ENCODE results near the gene WSCD1. TPM values are rescaled to one million over a fixed set of nuclear protein-coding genes. Genes with fewer than 3 reads are reported as not detected.

WSCD1 gene
- polyA plus RNA-seq, 3 donors: not detected

GRCh38 chr17:6097005-6097279 is 26.8 kb downstream of the WSCD1 start:
- H3K27me3 Mint-ChIP-seq (ENCODE audit: low read depth in 3 of 3): peaks cover 2 to 5% (median 4%) of the 10 kb centered on the region in 3 donors
- intact Hi-C loops (cut with micrococcal nuclease): no loop called here
- no peak overlapping the region for H3K4me3 Mint-ChIP-seq
- Histone ChIP-seq H3K4me3 (replicated peaks in 1 of 3; ENCODE audit: low read depth in 2 of 3, low read length in 3 of 3) (no peak overlapping the region), H2AFZ (ENCODE audit: insufficient read depth, low read depth, low read length, poor library complexity, severe bottlenecking) (no peak overlapping the region), H3K27ac (ENCODE audit: low read depth in 1 of 2, low read length in 2 of 2) (no peak overlapping the region), H3K79me2 (ENCODE audit: insufficient read depth, low read length) (no peaks in the 10 kb centered on the region), H3K9ac (ENCODE audit: insufficient read depth, low read length, poor library complexity, severe bottlenecking) (no peak overlapping the region), H3K4me1 (ENCODE audit: control insufficient read depth in 1 of 2, insufficient read depth in 2 of 2, low read length in 2 of 2) (no peaks in the 10 kb centered on the region), H3K36me3 (replicated peaks in 1 of 2; ENCODE audit: control insufficient read depth in 1 of 2, insufficient read depth in 2 of 2, low read length in 2 of 2) (no peaks in the 10 kb centered on the region), H3K4me2 (replicated peaks; ENCODE audit: extremely low read depth, low read length, poor library complexity, severe bottlenecking) (no peak overlapping the region), H3K9me3 (replicated peaks in 1 of 2; ENCODE audit: control insufficient read depth in 1 of 2, insufficient read depth in 1 of 2, low read length in 2 of 2) (no peaks in the 10 kb centered on the region), H3K27me3 (ENCODE audit: control insufficient read depth in 2 of 2, insufficient read depth in 2 of 2, low read length in 2 of 2) (no peaks in the 10 kb centered on the region), H4K20me1 (ENCODE audit: insufficient read depth, low read length) (no peaks in the 10 kb centered on the region)
- DNase-seq: no peak
- peaks cover 0 to 2% (median 0%) of the 10 kb centered on the region in 7 donors for H3K9me3 Mint-ChIP-seq
- no peak for TF ChIP-seq CTCF (IDR thresholded peaks at IDR 0.05)
- 98% methylated on average over 8 of the region's 10 CpGs for WGBS (ENCODE audit: insufficient coverage)
- H3K4me1 Mint-ChIP-seq: no peaks in the 10 kb centered on the region
- no peak overlapping the region for H3K27ac Mint-ChIP-seq
- H3K36me3 Mint-ChIP-seq: no peaks in the 10 kb centered on the region

- no peaks in the 10 kb centered on the region for H3K27me3 ChIP-seq (ENCODE audit: control insufficient read depth in 2 of 2, insufficient read depth in 2 of 2, low read length in 2 of 2)
- H2AFZ ChIP-seq (ENCODE audit: insufficient read depth, low read depth, low read length, poor library complexity, severe bottlenecking): no peak overlapping the region
- no peaks in the 10 kb centered on the region for H4K20me1 ChIP-seq (ENCODE audit: insufficient read depth, low read length)
- H3K36me3 ChIP-seq (replicated peaks in 1 of 2; ENCODE audit: control insufficient read depth in 1 of 2, insufficient read depth in 2 of 2, low read length in 2 of 2): no peaks in the 10 kb centered on the region
- no peaks in the 10 kb centered on the region for H3K9me3 ChIP-seq (replicated peaks in 1 of 2; ENCODE audit: control insufficient read depth in 1 of 2, insufficient read depth in 1 of 2, low read length in 2 of 2)
- H3K27ac Mint-ChIP-seq: no peak overlapping the region
- no peak overlapping the region for H3K4me3 Mint-ChIP-seq
- no peak for DNase-seq
- no peaks in the 10 kb centered on the region for H3K4me1 ChIP-seq (ENCODE audit: control insufficient read depth in 1 of 2, insufficient read depth in 2 of 2, low read length in 2 of 2)
- no peaks in the 10 kb centered on the region for H3K79me2 ChIP-seq (ENCODE audit: insufficient read depth, low read length)
- no peak overlapping the region for H3K4me3 ChIP-seq (replicated peaks in 1 of 3; ENCODE audit: low read depth in 2 of 3, low read length in 3 of 3)
- no peaks in the 10 kb centered on the region for H3K36me3 Mint-ChIP-seq
- no peak overlapping the region for H3K27ac ChIP-seq (ENCODE audit: low read depth in 1 of 2, low read length in 2 of 2)
- H3K4me1 Mint-ChIP-seq: no peaks in the 10 kb centered on the region
- H3K9ac ChIP-seq (ENCODE audit: insufficient read depth, low read length, poor library complexity, severe bottlenecking): no peak overlapping the region
- no peak for TF ChIP-seq CTCF (IDR thresholded peaks at IDR 0.05)
- 81% methylated on average over 8 of the region's 11 CpGs for WGBS (ENCODE audit: insufficient coverage)
- H3K27me3 Mint-ChIP-seq (ENCODE audit: low read depth in 3 of 3): peaks cover 2 to 5% (median 3%) of the 10 kb centered on the region in 3 donors
- H3K9me3 Mint-ChIP-seq: no peaks in the 10 kb centered on the region
- no peak overlapping the region for H3K4me2 ChIP-seq (replicated peaks; ENCODE audit: extremely low read depth, low read length, poor library complexity, severe bottlenecking)
- intact Hi-C loops (cut with micrococcal nuclease): no loop called here
These were observed 28.1 kb downstream of the WSCD1 start for GRCh38 chr17:6098050-6098822.
